ENCODE data around the gene ASIC4. TPM values are rescaled to one million over a fixed set of nuclear protein-coding genes. Genes with fewer than 3 reads are reported as not detected.
A peak's percentile ranks its signal among the peaks of the same experiment; 100 is the strongest.

ASIC4 gene
- total RNA-seq, 4 donors from 2014 or later: not detected

GRCh38 chr2:219552382-219553167 lies 38.3 kb downstream of the ASIC4 start:
- WGBS: 2% methylated on average over 42 of the region's 99 CpGs
- peaks cover 4 to 49% (median 26%) of the 10 kb centered on the region in 4 donors for H3K36me3 ChIP-seq
- TF ChIP-seq CTCF (IDR thresholded peaks at IDR 0.05) (no peak), EP300 (IDR thresholded peaks at IDR 0.05) (no peak), POLR2AphosphoS5 (IDR thresholded peaks at IDR 0.05) (peak; percentile 54 to 62), POLR2A (IDR thresholded peaks at IDR 0.05; ENCODE audit: low read depth) (no peak)
- peak overlapping the region; percentile 73 to 80 (median 76) for H3K27ac ChIP-seq (replicated peaks in 1 of 4)
- peaks cover 0 to 9% (median 0%) of the 10 kb centered on the region in 4 donors for H3K27me3 ChIP-seq
- H3K9me3 ChIP-seq: no peaks in the 10 kb centered on the region
- H3K4me1 ChIP-seq: peaks cover 18 to 28% (median 26%) of the 10 kb centered on the region in 4 donors
- peak; percentile 97 for DNase-seq (ENCODE audit: extremely low spot score)
- intact Hi-C loops (cut with DNase I): no loop called here
- H3K4me3 ChIP-seq: peak overlapping the region; percentile 58 to 86 (median 62)

DNA sequence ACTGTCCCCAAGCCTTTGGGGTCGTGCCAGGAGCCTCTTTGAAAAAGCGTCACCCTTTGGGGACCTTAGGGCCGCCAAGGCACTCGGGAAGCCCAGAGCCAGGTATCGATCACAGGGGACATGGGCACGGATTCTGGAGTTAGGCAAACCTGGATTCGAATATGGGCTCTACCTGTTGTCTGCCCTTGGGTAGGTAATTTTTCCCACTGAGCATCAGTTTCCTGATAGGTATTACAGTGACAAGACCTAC lies 38.8 kb downstream of the ASIC4 start:
- Histone ChIP-seq H3K36me3 (peaks cover 4 to 49% (median 26%) of the 10 kb centered on the region in 4 donors), H3K9me3 (no peaks in the 10 kb centered on the region), H3K4me3 (peak overlapping the region; percentile 58 to 86 (median 62)), H3K4me1 (peaks cover 18 to 28% (median 26%) of the 10 kb centered on the region in 4 donors), H3K27me3 (peaks cover 0 to 9% (median 0%) of the 10 kb centered on the region in 4 donors), H3K27ac (replicated peaks in 1 of 4) (peak overlapping the region in 3 of 4 donors; percentile 73 to 80 (median 79))
- intact Hi-C loops (cut with DNase I): no loop called here
- no peak for TF ChIP-seq POLR2AphosphoS5 (IDR thresholded peaks at IDR 0.05)
- TF ChIP-seq CTCF (IDR thresholded peaks at IDR 0.05): no peak
- TF ChIP-seq POLR2A (IDR thresholded peaks at IDR 0.05; ENCODE audit: low read depth): no peak
- no peak for DNase-seq (ENCODE audit: extremely low spot score)
- WGBS: no CpG with 5 or more reads among the region's 7 CpGs

DNA sequence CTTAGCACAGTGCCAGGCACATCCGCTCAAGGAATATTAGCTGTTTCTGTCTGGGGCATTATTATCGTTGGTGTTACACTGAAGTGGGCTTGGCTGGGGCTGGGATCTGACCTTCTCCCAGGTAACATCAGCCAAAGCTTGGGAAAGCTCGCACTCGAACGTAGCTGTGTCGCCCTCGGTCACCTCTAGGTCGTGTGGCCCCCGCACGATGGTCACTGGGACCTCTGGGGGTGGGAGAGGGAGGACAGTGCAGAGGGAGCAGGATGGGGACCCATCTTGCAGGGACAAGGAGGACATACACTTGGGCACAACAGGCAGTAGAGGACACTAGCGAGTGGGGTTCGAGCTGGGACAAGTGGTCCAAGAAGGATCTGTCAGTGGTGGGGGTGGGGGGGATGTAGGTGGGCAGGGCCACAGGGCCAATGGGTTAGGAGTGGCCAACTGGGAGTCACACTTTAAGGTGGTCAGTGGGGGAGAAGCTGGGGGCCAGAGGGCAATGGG lies 39.2 kb downstream of the ASIC4 start:
- intact Hi-C loops (cut with DNase I): no loop called here
- no peak for TF ChIP-seq POLR2AphosphoS5 (IDR thresholded peaks at IDR 0.05)
- no peak for TF ChIP-seq EP300 (IDR thresholded peaks at IDR 0.05)
- no peak for TF ChIP-seq CTCF (IDR thresholded peaks at IDR 0.05)
- no peak for TF ChIP-seq POLR2A (IDR thresholded peaks at IDR 0.05; ENCODE audit: low read depth)
- no peak for DNase-seq (ENCODE audit: extremely low spot score)
- no peak overlapping the region for H3K27ac ChIP-seq (replicated peaks in 1 of 4)
- H3K4me3 ChIP-seq: peak overlapping the region in 2 of 4 donors; percentile 58 to 86
- H3K9me3 ChIP-seq: no peaks in the 10 kb centered on the region
- H3K27me3 ChIP-seq: peaks cover 0 to 9% (median 0%) of the 10 kb centered on the region in 4 donors
- WGBS: 81% methylated on average over 10 of the region's 12 CpGs
- peaks cover 18 to 28% (median 26%) of the 10 kb centered on the region in 4 donors for H3K4me1 ChIP-seq
- peaks cover 4 to 53% (median 28%) of the 10 kb centered on the region in 4 donors for H3K36me3 ChIP-seq

- WGBS: 84% methylated on average over 7 of the region's 15 CpGs
- intact Hi-C loops (cut with DNase I): no loop called here
- Histone ChIP-seq H3K4me1 (peaks cover 18 to 32% (median 28%) of the 10 kb centered on the region in 4 donors), H3K27ac (replicated peaks in 1 of 4) (no peak overlapping the region), H3K9me3 (no peaks in the 10 kb centered on the region), H3K4me3 (no peak overlapping the region), H3K36me3 (peaks cover 4 to 55% (median 31%) of the 10 kb centered on the region in 4 donors), H3K27me3 (peaks cover 0 to 9% (median 0%) of the 10 kb centered on the region in 4 donors)
- no peak for DNase-seq (ENCODE audit: extremely low spot score)
- TF ChIP-seq POLR2AphosphoS5 (IDR thresholded peaks at IDR 0.05) (no peak), EP300 (IDR thresholded peaks at IDR 0.05) (no peak), CTCF (IDR thresholded peaks at IDR 0.05) (no peak), POLR2A (IDR thresholded peaks at IDR 0.05; ENCODE audit: low read depth) (no peak)
These were observed 40.1 kb downstream of the ASIC4 start for GRCh38 chr2:219554350-219554749.

Data from esophagus muscularis mucosa (tissue), 4 donors.